DMS 273 (cell line): ENCODE results near the gene STARD5.
A peak's percentile ranks its signal among the peaks of the same experiment; 100 is the strongest.
"Not testable (repeated sequence)": the region's sequence is repeated elsewhere in the genome, so short reads cannot be mapped to it uniquely, and the experiment has no call there.

ENCODE experiments used
- DNase-seq: peaks from one replicate; lab custom pipeline; 2025; ENCODE audit not compliant: unreplicated experiment; lab: John Stamatoyannopoulos, UW

Gene STARD5, protein sequence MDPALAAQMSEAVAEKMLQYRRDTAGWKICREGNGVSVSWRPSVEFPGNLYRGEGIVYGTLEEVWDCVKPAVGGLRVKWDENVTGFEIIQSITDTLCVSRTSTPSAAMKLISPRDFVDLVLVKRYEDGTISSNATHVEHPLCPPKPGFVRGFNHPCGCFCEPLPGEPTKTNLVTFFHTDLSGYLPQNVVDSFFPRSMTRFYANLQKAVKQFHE

DNA sequence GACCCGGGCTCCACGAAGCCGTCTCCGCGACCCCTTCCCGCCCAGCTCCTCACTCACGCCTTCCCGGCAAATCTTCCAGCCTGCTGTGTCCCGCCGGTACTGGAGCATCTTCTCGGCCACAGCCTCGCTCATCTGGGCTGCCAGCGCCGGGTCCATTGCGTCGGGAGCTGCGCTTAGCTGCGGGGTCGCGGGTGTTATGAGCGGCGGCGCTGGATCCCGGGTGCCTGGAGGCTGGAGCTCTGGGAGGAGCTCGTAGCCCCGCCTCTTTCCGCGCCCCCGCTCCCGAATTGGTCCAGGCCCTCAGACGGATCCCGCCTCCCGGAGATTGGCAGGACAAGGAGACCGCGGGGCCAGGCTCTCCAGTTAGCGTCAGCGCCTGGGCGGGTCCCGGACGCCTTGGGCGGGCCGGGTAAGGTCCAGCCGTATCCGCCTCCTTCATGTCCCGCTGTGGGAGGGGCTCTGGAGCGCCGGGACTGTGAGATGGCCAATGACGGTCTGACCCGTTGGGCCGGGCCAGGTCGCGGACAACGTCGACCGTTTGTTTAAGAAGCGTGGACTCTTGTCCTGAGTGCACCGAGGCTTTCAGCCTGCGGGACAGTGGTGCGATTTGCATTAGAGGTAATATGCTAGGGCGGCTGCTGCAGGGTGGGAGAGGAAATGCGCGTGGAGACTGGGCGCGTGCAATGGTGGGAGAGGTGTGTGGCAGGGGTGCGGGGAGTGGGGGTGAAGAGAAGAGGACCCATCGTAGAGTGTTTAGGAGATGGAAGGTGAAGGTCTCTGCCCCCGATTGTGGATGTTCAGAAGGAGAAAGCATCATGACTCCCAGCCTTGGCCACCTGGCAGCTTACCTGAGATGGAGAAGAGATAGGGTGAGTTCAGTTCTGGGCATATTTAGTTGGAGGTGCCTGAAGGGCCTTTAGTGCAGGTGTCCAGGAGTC is at the start of gene STARD5:
Gene STARD5 (minus strand): TSS at position 198 of the 938 bp plus-strand sequence. CDS start 42 bp downstream, at position 156.
- peak; percentile 97 for DNase-seq

DNA sequence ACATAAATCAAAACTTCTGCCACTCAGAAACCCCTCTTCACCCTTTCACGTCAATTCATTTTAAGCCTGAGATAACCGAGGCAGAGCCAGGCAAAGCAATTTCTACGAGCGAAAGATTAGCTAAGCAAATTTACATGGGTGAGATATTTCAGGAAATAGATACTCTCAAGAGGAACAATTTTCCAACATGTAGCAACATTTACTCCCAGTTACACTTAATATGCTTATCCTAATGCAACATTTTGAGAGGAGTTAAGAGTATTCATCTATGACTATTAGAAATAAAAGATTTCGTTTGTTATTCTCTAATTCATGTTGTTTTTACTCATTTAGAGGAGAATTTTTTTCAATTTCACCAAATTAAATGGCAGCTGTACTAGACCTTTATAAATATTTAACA is 49.2 kb upstream of the STARD5 start:
- DNase-seq, result no peak

DNA sequence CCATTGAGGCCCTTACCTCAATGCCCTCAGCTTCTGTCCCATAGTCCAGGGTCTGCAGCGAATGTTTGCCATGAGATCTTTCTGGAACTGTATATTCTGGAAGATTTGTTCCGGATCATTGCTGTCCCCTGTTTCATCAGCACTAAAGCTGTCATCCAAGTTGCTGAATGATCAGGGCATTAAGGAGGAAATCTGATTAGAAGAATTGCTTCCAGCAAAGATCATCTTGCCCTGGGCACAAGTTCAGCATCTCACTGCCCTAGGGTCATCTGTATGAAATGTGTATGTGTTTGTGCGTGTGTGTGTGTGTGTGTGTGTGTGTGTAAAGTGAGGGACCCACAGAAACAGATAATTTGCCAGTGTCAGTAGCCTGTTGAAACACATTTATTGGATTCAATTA is 48.6 kb upstream of the STARD5 start:
- DNase-seq, result no peak

DNA sequence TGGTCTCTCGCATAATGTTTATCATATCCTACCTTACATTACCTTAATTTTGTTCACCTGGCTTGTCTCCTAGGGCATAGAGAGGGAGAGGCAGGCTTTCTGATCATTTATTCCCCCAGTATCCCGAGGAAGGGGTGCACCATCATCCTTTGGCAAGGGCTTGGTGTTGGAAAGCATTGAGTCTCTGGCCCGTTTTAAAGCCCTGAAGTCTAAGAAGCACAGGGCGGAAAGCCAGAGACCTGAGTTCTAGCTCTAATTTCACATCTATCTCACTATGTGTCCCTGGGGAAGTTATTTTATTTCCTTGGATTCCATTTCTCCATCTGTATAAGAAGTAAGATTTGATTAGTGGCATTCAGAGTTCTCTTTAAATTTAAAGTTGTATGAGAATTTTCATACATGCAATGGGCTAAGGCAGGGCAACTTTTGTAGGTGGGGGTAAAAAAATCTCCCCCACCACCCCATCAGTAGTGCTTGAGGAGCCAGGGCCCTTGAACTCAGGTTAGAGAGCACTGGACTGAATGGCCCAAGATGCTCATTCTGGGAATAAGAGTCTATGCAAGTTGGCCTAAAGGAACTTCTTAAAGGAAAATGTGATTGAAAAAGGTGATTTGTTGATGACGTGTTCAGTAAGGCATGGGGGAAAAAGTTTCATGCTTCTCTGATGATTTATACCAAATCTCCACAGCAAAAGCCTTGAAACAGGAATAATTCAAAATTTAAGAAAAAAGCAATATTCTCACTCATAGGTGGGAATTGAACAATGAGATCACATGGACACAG is 40.0 kb upstream of the STARD5 start:
- DNase-seq, result no peak

GRCh38 chr15:81363276-81363675 is 39.3 kb upstream of the STARD5 start:
- no peak for DNase-seq

DNA sequence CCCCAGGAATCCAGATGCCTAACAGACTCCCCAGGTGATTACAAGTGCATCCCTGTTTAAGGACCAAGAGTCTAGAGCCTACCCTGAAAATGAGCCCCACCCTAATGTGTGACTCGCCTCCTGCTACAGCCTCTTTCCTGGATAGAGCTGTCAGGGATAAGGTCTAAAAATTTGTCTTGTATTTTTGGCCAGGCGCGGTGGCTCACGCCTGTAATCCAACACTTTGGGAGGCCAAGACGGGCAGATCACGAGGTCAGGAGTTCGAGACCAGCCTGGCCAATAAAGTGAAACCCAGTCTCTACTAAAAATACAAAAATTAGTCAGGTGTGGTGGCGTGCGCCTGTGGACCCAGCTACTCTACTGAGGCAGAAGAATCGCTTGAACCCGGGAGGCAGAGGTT is 38.8 kb upstream of the STARD5 start:
- no peak for DNase-seq

DNA sequence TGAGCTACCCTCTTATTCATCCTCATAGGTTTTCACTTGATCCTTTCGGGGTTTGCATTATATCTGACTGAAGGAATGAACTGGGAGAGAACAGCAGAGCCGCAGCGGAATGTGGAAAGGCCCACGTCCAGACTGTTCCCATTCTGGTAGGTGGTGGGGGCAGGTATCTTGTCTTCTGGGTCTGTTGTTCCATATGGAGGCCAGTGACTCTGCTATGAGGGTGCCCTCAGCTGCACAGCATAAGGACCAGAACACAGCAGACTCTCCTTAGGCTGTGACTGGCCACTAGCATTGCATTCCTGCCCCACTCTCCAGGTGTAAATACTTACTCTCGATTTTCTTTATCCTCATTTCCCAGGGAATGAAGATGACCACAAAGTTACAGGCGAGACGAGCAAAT is 38.0 kb upstream of the STARD5 start:
- DNase-seq, result no peak

DNA sequence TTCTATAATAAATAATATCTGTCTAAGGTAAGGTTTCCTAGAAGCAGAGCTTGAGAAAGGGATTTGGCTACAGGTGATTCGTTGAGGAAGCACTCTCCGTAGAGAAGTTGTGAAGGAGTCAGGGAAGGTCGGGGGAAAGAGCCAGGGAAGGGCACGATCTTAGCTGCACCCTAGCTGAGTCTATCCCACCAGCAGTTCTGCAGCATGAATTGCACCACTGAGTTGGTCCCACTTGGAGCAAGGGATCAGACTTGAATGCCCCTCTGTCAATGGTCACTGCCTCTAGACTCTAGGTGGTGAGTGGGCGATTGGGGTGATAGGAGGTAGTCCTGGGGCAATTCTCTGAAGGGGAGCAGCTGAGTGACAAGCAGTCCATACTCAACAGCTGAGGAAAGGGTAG is 36.5 kb upstream of the STARD5 start:
- no peak for DNase-seq

DNA sequence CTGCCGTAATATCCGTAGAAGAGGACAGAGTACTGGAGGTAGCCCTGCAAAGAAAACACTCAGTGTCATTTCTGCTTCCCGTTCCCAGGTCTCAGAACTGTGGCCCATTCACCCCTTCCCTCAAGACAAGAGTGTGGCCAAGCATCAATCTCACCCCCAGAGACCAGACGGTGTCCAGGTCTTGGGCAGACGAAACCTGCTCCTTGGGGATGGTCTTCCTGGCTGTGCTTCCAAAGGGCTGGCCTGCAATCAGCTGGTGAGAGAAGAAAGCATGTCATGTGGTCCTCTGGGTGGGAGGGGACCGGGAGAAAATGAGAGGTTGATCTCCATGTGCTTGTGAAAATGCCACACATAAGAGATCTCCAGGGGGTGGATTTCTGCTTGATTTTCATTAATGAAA is 34.3 kb upstream of the STARD5 start:
- no peak for DNase-seq

- DNase-seq, result no peak
These were observed 33.3 kb upstream of the STARD5 start for GRCh38 chr15:81357180-81357686.

GRCh38 chr15:81356252-81356651 is 32.3 kb upstream of the STARD5 start:
- no peak for DNase-seq

DNA sequence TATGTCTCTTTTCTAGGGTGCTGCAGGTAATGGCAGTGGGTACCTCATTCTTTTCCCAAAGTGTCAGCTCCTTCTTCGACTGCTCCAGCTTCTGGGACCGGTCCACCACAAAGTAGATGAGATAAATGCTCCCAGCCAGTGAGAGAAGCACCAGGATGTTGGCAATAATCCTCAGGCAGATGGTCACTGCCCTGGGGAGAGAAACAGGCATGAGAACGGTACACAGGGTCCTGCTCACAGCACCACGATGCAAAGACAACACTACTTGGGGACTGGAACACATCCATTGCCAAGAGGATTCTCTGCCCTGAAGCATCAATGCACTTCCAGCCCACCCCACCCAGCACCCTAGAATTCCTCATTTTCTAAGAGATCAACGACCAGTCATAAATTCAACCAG is 27.7 kb upstream of the STARD5 start:
- DNase-seq, result peak; percentile 55

GRCh38 chr15:81349271-81349670 is 25.3 kb upstream of the STARD5 start:
- no peak for DNase-seq

- not testable (repeated sequence) for DNase-seq
These were observed 24.8 kb upstream of the STARD5 start for GRCh38 chr15:81348691-81349090.

DNA sequence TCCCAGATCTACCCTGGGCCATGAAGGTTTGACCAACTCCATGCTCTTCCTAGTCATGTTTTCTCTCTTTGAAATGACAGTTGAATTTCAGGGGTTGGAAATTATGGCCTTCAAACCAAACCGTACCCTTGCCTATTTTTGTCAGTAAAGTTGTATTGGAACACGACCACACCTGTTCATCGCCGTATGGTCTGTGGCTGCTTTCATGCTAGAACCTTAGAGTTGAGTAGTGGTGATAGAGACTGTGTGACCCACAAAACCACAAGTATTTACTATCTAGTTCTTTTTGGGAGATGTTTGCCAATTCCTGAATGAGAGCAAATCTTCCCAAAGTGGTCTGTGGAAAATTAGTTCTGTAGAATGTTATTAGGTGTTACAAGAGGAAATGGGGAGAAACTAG is 24.0 kb upstream of the STARD5 start:
- no peak for DNase-seq

- no peak for DNase-seq
These were observed 22.7 kb upstream of the STARD5 start for GRCh38 chr15:81346611-81347010.

- no peak for DNase-seq
These were observed 19.4 kb upstream of the STARD5 start for GRCh38 chr15:81343371-81343770.

- DNase-seq, result no peak
These were observed 17.4 kb upstream of the STARD5 start for GRCh38 chr15:81341351-81341750.

DNA sequence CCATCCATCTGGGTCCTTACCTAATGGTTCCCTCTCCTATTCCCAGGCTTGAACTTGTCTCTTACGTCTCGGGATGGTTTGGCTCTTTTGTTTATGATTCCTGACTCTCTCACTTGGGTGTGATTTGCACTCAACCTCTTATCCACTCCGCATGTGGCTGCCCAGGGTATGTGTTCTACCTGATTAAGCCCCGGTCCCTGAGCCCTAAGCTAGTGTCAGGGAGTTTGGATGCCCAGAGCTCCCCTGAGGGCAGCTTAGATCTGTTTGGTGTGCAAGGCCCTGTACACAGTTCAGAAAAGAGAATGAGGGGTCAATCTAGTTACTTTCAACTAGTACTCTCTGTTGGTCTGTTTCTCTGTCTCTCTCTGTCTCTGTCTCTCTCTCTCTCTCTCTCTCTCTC is 15.9 kb upstream of the STARD5 start:
- no peak for DNase-seq

DNA sequence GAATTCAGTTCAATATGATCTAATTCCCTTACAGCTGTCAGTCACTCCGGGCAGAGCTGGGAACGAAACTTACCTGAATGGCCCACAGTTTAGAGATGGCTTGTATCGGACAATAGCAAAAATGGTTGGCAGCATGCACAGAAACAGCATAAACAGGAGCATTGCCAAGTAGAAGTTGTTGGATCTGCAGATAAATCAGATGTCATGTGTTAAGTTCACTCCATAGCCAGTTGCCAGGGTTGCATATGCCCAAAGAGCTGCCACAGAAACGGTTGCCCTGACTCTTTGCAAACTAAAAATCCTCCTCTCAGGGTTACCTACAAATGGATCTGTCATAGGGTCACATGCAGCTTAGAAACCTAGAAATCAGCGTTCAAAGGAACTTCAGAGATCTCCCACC is 15.4 kb upstream of the STARD5 start:
- no peak for DNase-seq
